OCI-M2 (cell line): Measurements from ENCODE around the gene DCLRE1C.
"Not testable (repeated sequence)": the region's sequence is repeated elsewhere in the genome, so short reads cannot be mapped to it uniquely, and the experiment has no call there.

Experiments
- DNase-seq: peaks from one replicate; lab custom pipeline; 2025; ENCODE audit not compliant: unreplicated experiment; lab: John Stamatoyannopoulos, UW

DCLRE1C gene

DNA sequence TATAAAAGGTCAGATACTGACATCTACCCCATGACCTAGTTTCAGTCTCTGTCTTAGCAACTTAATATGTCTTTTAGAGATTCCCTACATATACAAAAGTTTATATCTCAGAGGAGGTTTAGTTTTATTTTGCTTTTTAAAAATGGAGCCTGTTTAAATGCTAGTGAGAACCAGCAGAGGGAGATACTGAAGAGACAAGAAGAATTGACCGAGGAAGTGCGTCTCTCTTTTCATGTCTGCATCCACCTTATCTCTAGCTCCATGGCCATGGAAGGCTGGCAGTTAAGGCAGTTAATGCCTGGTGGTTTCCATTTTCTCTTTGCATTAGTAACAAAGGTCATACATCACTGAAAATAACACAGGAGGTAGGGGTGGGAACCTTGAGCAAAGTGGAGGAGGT lies 64.6 kb downstream of the DCLRE1C start:
- peak; percentile 5 for DNase-seq

DNA sequence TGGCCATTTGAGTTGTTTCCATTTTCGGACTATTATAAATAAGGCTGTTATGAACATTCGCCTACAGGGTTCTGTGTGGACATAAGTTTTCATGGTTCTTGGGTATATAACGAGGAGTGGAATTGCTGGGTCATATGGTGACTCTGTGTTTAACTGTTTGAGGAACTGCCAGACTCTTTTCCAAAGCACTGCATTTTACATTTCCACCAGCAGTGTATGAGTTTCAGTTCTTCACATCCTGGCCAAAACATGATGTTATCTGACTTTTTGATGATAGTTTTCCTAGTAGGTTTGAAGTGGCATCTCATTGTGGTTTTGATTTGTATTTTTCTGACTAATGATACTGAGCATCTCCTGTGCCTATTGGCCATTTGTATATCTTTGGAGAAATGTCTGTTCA lies 69.8 kb downstream of the DCLRE1C start:
- no peak for DNase-seq

DNA sequence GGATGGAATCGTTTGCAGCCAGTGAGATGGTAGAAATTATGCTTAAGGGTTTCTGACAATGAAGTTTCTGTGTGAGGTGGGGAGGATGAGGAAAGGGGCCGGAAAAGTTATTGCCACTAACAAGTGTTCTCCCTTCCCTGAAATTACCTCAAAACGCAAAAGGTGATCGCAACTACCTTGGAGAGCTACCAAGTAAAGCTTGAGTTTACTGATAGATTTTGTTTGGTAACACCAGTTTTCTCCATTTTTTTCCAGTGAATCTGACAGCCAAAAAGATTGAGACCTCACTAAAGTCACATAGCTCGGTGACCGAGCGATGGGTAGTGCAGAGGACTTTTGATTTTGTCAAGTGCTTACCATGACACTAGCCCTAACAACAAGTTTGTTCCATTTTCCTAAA lies 73.7 kb downstream of the DCLRE1C start:
- DNase-seq = no peak

DNA sequence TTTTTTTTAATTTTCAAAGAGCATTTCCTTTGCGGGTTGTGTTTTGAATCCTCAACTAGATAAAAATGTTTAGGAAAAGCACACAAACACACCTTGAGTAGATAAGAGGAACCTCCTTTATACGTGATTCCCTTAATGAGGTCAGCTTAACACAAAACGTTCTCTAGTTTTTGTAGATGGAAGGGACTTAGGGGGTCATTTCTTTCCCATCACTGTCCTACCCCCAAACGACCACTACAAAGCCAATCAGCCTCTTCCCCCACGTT lies 74.0 kb downstream of the DCLRE1C start:
- DNase-seq = no peak

DNA sequence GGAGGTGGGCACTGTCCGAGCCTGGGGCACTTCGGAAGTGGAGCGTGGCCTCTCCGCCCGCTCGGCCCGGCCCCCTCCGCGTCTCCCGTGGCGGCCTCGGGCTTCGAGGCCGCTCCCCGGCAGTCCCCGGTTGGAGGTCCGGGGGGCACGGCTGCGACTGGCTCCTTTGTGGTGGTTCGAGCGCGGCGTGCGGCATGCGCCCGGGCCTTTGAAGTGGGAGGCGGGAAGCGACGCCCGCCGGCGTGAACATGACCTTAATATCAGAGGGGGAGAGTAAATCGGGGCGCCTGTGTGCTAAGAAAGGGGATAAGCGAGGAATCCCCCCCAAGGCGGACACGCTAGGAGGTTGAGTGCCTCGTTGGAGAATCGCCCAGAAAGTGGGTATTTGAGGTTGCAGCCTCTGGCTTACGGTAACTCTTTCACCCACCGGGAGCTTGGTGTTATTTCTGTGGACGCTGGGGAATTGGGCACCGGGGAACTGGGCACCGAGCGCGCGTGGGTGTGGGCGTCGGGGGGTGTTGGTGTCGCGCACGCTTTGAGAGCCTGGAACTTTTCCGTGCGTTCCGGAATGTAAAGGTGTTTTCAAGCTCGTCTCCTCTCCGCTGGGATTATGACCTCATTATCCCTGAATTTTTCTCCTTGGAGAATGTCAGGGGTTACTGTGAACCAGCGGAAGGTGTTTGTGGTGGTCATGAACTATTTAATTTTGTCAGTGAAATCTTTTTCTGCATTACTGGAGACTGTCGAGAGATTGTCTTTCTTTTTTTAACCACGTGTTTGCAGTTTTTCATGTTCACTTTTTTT lies 74.6 kb downstream of the DCLRE1C start:
- DNase-seq = no peak

DNA sequence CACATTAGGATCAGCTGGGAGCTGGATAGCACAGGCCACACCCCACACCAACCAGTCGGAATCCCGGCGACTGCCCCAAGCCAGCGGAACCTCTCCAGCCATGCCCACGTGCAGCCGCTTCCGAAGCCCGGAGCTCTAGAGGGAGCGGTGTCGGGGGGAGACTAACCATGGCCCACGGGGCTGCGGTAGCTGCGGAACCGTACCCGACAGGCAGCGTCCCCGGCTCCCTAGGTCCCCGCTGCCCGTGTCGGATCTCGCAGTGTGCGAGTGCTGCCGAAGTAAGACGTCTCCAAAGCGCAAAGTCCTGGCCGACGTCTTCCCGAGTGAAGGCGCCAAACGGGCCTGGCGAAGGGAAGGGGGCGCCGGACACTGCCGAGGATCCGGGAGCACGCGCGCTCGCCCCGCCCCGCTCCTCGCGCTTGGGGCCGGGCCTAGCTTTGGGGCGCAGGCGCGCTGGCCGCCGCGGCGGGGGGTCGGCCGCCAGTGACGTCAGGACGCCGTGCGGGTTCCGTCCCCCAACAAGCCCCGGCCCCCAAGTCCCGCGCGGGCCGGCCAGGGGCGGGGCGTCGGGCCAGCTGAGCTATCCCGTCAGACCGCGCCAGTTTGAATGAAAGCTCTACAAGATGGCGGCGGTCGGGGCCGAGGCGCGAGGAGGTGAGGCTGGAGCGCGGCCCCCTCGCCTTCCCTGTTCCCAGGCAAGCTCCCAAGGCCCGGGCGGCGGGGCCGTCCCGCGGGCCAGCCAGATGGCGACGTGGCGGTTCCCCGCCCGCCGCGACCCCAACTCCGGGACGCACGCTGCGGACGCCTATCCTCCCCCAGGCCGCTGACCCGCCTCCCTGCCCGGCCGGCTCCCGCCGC lies 75.4 kb downstream of the DCLRE1C start, which contains the start of gene SUV39H2:
Gene SUV39H2 (plus strand): TSS at position 601 of the 858 bp plus-strand sequence. CDS start 23 bp downstream, at position 624.
- DNase-seq = peak; percentile 37

DNA sequence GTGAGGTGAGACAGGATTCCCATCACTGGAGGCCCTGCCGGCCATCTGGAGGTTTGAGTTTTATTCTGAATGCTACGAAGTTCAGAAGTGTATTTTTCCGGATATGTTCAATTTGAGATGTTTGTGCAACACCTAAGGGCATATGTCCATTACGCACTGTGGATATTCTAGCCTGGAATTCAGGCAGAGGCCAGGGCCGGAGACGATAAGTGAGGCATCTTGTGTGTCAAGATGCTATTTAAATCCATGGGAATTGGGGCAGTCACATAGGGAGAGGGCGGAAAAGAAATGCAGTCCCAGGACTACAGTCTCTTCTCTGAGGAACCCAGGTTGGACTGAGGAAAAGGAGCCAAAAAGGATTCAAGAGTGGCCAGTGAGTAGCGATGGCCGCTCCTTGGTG lies 77.1 kb downstream of the DCLRE1C start:
- no peak for DNase-seq

DNA sequence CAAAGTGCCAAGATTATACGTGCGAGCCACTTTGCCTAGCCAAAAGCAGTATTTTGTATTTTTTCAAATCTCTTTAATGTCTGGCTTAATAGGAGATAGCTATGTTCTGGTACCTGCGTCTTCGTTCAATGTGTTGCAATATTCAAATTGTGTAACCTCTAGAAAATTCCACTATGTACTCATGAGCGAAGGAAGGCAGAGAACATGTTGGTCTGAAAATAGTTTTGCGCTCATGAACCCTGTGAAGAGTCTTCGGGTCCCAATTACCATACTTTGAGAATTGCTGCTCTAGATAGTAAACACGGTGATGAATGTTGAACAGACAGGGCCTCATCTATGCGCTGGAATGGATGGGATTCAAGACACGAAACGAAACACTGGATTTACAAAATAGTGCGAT lies 78.0 kb downstream of the DCLRE1C start:
- DNase-seq = no peak

DNA sequence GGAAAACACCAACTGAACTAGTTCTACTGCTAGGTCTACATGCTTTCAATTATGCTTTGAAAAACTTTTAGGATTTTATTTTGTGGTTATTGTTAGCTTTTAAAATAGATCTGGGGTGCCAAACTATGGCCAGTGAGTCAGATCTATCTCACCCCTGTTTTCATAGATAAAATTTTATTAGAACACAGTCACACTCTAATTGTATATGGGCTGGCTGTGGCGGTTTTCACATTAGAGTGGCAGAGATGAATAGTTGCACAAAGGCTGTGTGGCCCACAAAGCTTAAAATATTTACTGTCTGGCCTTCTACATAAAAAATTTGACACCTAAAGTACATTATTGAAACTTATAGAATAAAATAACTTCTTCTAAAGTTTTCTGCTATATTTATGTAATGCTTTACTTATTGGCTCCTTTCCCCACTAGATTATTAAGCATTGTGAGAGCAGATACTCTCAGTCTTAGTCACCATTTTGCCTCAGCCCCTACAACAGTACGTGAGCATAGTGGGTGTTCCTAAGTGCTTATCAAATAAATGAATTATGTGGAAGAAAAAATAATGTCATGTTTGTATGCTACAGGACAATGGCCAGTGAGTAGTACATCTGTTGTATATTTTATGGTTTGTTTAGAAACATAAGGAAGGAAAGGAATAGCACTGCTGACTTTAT lies 80.7 kb downstream of the DCLRE1C start:
- DNase-seq = no peak

DNA sequence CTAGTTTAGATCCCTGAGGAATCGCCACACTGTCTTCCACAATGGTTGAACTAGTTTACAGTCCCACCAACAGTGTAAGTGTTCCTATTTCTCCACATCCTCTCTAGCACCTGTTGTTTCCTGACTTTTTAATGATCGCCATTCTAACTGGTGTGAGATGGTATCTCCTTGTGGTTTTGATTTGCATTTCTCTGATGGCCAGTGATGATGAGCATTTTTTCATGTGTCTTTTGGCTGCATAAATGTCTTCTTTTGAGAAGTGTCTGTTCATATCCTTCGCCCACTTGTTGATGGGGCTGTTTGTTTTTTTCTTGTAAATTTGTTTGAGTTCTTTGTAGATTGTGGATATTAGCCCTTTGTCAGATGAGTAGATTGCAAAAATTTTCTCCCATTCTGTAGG lies 89.0 kb downstream of the DCLRE1C start:
- not testable (repeated sequence) for DNase-seq

DNA sequence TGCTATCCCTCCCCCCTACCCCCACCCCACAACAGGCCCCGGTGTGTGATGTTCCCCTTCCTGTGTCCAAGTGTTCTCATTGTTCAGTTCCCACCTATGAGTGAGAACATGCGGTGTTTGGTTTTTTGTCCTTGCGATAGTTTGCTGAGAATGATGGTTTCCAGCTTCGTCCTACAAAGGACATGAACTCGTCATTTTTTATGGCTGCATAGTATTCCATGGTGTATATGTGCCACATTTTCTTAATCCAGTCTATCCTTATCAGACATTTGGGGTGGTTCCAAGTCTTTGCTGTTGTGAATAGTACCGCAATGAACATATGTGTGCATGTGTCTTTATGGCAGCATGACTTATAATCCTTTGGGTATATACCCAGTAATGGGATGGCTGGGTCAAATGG lies 89.4 kb downstream of the DCLRE1C start:
- DNase-seq = not testable (repeated sequence)

DNA sequence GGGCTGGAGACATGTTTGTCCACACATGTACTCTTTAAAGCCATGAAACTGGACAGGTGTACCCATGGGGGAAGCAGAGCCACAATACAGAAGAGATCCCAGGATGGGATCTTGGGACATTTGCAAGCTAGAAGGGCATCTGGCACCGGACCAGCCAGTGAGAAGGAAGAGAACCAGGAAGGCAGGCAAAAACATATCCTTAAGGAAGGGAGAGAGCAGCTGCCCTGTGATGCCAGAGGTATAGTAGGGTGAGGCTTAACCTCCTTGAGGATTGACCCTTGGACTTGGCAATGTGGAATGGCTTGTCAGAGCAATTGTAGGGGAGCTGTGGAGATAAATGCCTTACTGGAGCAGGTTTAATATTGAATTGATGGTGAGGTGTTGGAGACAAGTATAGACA lies 93.1 kb downstream of the DCLRE1C start:
- no peak for DNase-seq

DNA sequence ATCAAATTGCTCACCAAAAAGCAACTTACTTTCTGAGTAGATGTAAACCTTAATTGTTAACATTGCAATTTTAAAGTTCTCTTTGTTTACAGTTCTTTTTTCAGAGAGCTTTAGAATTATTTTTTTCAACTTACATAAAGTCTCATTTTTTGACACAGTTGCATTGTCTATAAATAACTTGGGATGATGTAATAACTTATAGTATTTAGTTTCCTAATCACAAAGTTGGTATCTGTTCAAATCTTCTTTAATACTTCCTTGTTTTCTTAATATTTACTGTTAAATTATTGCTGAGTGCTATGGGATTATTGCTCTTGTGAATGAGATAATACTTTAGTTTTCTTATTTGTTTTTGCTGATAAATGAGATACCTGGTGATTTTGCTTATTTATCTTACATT lies 94.1 kb downstream of the DCLRE1C start:
- DNase-seq = no peak

DNA sequence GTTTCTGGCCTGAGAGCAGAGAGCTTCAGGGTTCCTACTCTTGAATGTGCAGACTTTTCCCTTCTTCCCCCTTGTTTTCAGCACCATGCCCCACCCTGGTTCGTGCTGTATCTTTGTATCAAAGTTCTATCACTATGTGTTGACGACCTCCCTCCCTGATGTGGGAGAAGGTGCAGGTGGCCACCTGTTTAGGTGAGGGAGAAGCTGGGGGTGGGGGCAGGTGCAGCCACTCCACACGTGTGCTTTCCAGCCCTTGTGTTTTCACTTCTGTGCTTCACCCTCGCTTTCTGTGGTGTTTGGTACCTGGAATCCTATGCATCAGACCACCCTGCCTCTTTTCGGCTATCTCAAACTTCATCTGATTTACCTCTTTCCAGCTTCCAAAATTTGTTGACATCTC lies 94.9 kb downstream of the DCLRE1C start:
- DNase-seq = no peak

DNA sequence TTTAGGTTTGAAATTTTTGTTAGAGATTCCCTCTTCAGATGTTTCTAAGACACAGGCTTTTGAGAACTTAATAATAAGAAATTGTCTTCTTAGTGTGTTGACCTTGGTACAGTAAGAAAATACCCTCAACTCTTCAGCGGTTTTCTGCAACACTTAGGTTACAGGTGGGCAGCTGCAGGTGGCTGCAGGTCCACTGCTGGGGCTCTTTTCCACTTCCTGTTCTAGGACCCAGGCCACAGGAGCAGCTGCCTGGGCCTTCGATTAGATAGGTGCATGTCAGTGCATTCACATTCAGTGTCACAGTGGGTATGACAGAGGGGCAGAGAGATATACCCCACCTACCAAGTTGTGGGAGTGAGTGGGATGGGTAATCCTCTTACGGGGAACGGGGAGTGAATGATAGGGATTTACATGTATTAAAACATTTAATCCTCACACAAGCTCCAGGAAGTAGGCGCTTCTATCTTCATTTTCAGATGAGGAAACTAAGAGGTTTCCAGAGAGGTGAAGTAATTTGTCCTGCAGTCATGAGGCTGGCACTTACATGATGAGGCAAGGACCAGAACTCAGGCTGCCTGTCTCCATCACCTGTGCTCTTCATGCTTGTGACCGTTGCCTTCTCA lies 95.4 kb downstream of the DCLRE1C start:
- DNase-seq = no peak

DNA sequence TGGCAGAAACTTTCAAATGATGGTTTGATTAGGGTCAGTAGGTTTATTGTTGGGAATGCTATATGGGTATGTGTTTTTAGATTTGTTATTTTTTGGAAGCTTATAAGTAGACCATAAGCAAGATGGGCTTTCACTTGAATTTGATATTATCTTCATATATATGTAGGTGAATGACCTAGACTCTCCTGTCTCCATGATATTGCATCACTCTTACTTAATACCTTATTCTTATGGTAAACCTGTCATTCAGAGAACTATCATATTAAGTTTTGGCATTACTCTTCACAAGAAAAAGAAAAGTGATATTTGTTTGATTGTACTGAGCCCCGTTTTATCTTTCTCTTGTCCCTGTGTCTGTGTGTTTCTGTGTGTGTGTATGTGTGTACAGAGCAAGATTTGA lies 98.4 kb downstream of the DCLRE1C start:
- DNase-seq = no peak

DNA sequence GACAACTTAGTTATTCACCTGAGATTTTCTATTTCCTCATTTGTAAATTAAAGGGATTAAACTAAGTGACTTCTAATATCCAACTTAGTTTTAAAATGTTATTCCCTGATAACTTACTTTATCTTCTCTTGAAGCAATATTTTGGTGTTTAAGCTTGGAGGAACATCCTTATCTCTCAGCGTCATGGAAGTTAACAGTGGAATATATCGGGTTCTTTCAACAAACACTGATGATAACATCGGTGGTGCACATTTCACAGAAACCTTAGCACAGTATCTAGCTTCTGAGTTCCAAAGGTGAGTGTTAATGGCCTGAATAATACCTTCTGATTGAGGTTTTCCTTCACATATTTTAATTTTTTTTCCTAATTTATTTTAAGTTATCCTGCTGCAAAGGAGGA lies 101.7 kb downstream of the DCLRE1C start:
- DNase-seq = no peak
